Neutrophil (primary cell): ENCODE data around the gene SCMH1.
A peak's percentile ranks its signal among the peaks of the same experiment; 100 is the strongest.

ENCODE experiments used
- H3K27ac ChIP-seq: fragments of 200-600 bp; sonication (generic); 2 replicates; pipeline ENCODE4 v1.5.1; 2016; ENCODE audit warnings: mild to moderate bottlenecking, moderate library complexity
- H3K27me3 ChIP-seq: fragments of 200-600 bp; sonication (generic); 2 replicates; pipeline ENCODE4 v1.6.0; 2016; ENCODE audit warnings: mild to moderate bottlenecking
- H3K36me3 ChIP-seq: fragments of 200-600 bp; sonication (generic); 2 replicates; pipeline ENCODE4 v1.5.1; 2017
- H3K4me1 ChIP-seq, 2 experiments: fragments of 200-600 bp in 1 of 2; sonication (generic) in 1 of 2; 1 replicate in 1 of 2; 2 replicates in 1 of 2; pipeline versions ENCODE4 v1.5.1 to v1.6.1; 2013 to 2016; ENCODE audit warnings: low read depth in 1 of 2, low read length in 1 of 2, mild to moderate bottlenecking in 1 of 2, moderate library complexity in 1 of 2; ENCODE audit not compliant: control insufficient read depth in 1 of 2, insufficient read depth in 1 of 2
- H3K4me3 ChIP-seq, 2 experiments: fragments of 200-600 bp in 1 of 2; sonication (generic) in 1 of 2; 1 replicate in 1 of 2; 2 replicates in 1 of 2; pipeline ENCODE4 v1.5.1; 2013 to 2016; ENCODE audit warnings: low read depth in 1 of 2, low read length in 1 of 2, mild to moderate bottlenecking in 1 of 2, moderate library complexity in 1 of 2
- H3K9me3 ChIP-seq: fragments of 200-600 bp; sonication (generic); 2 replicates; pipeline ENCODE4 v1.5.1; 2016
- CTCF ChIP-seq: fragments of 200-600 bp; sonication (generic); IDR thresholded peaks from 2 replicates; pipeline ENCODE4 v1.5.1; 2016; ENCODE audit warnings: antibody characterized with exemption

The SCMH1 gene

GRCh38 chr1:41015897-41016470, 226.1 kb downstream of the SCMH1 start:
- Histone ChIP-seq H3K27me3 (no peaks in the 10 kb centered on the region), H3K4me3 (no peak overlapping the region), H3K4me1 (peaks cover 26 to 39% of the 10 kb centered on the region in 2 experiments), H3K36me3 (no peaks in the 10 kb centered on the region), H3K27ac (no peak overlapping the region), H3K9me3 (no peaks in the 10 kb centered on the region)
- TF ChIP-seq CTCF: no peak

DNA sequence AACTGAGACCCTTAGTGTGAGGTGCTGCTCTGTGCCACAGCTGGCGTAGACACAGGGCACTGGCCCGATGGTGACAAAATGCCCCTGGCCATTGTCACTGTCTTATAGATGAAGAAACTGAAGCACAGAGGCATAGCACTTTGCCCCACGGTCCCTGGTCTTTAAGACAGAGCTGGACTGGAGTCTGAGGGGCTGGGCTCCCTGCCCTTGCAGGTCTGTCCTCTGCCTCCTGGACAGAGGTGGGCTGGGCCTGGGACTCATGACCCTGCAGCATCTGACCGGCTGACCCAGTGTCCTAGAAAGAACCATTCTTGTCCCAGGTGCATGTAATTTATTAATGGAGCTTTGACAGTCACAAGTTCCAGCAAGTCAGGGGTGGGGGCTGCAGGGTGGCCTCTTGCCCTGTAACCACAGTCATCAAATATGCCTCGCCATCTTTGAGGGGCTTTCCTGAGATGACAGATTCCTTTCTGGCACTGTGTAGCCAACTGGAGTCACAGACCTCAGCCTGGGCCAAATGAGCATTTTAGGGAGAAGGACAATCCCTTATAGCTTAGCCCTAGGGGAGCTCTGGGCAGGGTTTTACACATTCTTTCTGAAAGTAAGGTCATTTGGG, 226.7 kb downstream of the SCMH1 start:
- Histone ChIP-seq H3K27ac (no peak overlapping the region), H3K4me1 (peaks cover 26 to 39% of the 10 kb centered on the region in 2 experiments), H3K36me3 (no peaks in the 10 kb centered on the region), H3K4me3 (no peak overlapping the region), H3K27me3 (no peaks in the 10 kb centered on the region), H3K9me3 (no peaks in the 10 kb centered on the region)
- no peak for TF ChIP-seq CTCF

DNA sequence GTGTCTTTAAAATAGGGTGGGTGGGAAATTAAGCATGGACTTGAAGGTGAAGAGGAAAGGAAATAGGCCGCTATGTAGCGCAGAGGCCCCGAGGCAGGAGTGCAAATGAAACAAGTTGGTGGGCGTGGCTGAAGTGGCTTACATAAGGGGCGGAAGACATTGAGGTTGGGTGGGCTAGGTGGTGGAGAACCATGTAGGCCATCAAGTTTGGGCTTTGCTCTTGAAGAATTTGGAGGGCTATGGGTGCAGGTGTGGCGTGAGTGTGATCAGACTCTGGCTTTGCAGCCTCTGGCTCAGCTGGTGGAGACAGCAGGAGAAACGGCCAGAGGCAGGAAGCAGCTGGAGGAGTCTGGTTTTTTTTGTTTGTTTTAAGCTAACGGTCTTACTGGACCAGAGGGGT, 227.2 kb downstream of the SCMH1 start:
- no peak overlapping the region for H3K27ac ChIP-seq
- H3K27me3 ChIP-seq: no peaks in the 10 kb centered on the region
- no peaks in the 10 kb centered on the region for H3K9me3 ChIP-seq
- H3K36me3 ChIP-seq: no peaks in the 10 kb centered on the region
- no peak overlapping the region for H3K4me3 ChIP-seq
- peaks cover 26 to 39% of the 10 kb centered on the region in 2 experiments for H3K4me1 ChIP-seq
- TF ChIP-seq CTCF: no peak

DNA sequence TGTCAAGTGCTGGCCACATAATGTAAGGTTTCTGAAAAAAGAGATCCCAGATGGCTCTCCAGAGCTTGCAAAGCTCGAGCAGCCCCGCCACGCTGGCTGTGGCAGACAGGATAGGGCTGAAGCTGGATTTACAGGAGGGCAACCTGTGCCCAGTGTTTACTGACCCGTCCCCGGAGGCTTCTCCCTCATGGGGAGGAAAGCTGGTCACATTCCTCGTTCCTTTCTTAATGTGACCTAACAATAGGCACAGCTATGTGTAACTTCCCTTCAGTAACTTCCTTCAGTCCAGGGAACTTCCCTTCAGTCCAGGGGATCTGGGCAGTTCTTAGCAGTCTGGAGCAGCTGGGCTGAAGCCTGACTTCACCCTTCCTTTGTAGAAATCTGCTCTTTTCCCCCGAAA, 228.3 kb downstream of the SCMH1 start:
- H3K27me3 ChIP-seq: no peaks in the 10 kb centered on the region
- H3K27ac ChIP-seq: peak overlapping the region; percentile 72
- no peaks in the 10 kb centered on the region for H3K9me3 ChIP-seq
- TF ChIP-seq CTCF: no peak
- no peak overlapping the region for H3K4me3 ChIP-seq
- H3K36me3 ChIP-seq: peaks cover 2% of the 10 kb centered on the region
- H3K4me1 ChIP-seq: peaks cover 26 to 39% of the 10 kb centered on the region in 2 experiments

DNA sequence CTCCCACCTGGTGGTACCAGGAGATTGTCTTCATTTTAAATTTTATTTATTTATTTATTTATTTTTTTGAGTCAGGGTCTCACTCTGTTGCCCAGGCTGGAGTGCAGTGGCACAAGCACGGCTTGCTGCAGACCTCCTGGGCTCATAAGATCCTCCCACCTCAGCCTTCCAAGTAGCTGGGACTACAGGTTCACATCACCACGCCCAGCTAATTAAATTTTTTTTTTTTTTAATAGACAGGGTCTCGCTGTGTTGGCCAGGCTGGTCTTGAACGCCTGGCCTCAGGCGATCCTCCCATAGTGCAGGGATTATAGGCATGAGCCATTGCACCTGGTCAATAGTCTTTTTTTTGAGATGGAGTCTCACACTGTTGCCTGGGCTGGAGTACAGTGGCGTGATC, 229.1 kb downstream of the SCMH1 start:
- peaks cover 10% of the 10 kb centered on the region for H3K36me3 ChIP-seq
- TF ChIP-seq CTCF: no peak
- no peak overlapping the region for H3K27ac ChIP-seq
- peaks cover 26 to 39% of the 10 kb centered on the region in 2 experiments for H3K4me1 ChIP-seq
- H3K9me3 ChIP-seq: no peaks in the 10 kb centered on the region
- H3K27me3 ChIP-seq: no peaks in the 10 kb centered on the region
- H3K4me3 ChIP-seq: no peak overlapping the region
